ENCODE measurements around the gene DYNC1H1. TPM values are rescaled to one million over a fixed set of nuclear protein-coding genes. Genes with fewer than 3 reads are reported as not detected.

DYNC1H1 gene
- total and polyA plus RNA-seq, 2 experiments from 2014 or later: 179 to 635 TPM

DNA sequence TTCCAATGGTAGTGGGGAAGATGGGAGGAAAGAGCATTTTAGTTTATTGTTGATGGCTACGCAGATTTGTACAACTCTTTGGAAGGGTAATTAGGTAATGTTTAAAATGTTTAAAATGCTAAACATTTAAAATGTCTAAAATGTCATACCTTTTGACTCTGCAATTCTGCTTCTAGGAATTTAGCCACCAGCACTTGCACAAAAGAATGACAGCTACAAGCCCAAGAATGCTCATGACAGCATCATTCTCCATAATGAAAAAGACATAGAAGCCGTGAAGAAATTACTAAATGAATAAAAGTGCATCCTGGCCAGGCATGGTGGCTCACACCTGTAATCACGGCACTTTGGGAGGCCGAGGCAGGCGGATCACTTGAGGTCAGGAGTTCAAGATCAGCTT lies 19.9 kb upstream of the DYNC1H1 start:
- DNase-seq (ENCODE audit: low spot score): no peak
- H3K79me2 ChIP-seq (replicated peaks; ENCODE audit: insufficient read depth): no peaks in the 10 kb centered on the region
- TF ChIP-seq EZH2 (IDR thresholded peaks at IDR 0.05; ENCODE audit: low read depth, unreplicated experiment) (no peak), EZH2phosphoT487 (IDR thresholded peaks at IDR 0.05; ENCODE audit: unreplicated experiment) (no peak), ZNF114 (CRISPR knock-in tag; IDR thresholded peaks at IDR 0.05) (no peak), NANOG (IDR thresholded peaks at IDR 0.05; ENCODE audit: borderline replicate concordance) (no peak), CREB1 (CRISPR knock-in tag; IDR thresholded peaks at IDR 0.05; ENCODE audit: low read depth) (no peak), ZNF331 (CRISPR knock-in tag; IDR thresholded peaks at IDR 0.05; ENCODE audit: low read depth) (no peak), STAT1 (IDR thresholded peaks at IDR 0.05; ENCODE audit: unreplicated experiment) (no peak), POLR2AphosphoS5 (IDR thresholded peaks at IDR 0.05; ENCODE audit: low read depth) (no peak), JUNB (IDR thresholded peaks at IDR 0.05; ENCODE audit: unreplicated experiment) (no peak)
- TF ChIP-seq, protein P1, sequence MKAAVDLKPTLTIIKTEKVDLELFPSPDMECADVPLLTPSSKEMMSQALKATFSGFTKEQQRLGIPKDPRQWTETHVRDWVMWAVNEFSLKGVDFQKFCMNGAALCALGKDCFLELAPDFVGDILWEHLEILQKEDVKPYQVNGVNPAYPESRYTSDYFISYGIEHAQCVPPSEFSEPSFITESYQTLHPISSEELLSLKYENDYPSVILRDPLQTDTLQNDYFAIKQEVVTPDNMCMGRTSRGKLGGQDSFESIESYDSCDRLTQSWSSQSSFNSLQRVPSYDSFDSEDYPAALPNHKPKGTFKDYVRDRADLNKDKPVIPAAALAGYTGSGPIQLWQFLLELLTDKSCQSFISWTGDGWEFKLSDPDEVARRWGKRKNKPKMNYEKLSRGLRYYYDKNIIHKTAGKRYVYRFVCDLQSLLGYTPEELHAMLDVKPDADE (IDR thresholded peaks at IDR 0.05): no peak
- TF ChIP-seq, protein P2, sequence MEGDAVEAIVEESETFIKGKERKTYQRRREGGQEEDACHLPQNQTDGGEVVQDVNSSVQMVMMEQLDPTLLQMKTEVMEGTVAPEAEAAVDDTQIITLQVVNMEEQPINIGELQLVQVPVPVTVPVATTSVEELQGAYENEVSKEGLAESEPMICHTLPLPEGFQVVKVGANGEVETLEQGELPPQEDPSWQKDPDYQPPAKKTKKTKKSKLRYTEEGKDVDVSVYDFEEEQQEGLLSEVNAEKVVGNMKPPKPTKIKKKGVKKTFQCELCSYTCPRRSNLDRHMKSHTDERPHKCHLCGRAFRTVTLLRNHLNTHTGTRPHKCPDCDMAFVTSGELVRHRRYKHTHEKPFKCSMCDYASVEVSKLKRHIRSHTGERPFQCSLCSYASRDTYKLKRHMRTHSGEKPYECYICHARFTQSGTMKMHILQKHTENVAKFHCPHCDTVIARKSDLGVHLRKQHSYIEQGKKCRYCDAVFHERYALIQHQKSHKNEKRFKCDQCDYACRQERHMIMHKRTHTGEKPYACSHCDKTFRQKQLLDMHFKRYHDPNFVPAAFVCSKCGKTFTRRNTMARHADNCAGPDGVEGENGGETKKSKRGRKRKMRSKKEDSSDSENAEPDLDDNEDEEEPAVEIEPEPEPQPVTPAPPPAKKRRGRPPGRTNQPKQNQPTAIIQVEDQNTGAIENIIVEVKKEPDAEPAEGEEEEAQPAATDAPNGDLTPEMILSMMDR (conservative IDR thresholded peaks at IDR 0.05; ENCODE audit: low read depth in 2 of 2): no peak
- TF ChIP-seq, protein P3, sequence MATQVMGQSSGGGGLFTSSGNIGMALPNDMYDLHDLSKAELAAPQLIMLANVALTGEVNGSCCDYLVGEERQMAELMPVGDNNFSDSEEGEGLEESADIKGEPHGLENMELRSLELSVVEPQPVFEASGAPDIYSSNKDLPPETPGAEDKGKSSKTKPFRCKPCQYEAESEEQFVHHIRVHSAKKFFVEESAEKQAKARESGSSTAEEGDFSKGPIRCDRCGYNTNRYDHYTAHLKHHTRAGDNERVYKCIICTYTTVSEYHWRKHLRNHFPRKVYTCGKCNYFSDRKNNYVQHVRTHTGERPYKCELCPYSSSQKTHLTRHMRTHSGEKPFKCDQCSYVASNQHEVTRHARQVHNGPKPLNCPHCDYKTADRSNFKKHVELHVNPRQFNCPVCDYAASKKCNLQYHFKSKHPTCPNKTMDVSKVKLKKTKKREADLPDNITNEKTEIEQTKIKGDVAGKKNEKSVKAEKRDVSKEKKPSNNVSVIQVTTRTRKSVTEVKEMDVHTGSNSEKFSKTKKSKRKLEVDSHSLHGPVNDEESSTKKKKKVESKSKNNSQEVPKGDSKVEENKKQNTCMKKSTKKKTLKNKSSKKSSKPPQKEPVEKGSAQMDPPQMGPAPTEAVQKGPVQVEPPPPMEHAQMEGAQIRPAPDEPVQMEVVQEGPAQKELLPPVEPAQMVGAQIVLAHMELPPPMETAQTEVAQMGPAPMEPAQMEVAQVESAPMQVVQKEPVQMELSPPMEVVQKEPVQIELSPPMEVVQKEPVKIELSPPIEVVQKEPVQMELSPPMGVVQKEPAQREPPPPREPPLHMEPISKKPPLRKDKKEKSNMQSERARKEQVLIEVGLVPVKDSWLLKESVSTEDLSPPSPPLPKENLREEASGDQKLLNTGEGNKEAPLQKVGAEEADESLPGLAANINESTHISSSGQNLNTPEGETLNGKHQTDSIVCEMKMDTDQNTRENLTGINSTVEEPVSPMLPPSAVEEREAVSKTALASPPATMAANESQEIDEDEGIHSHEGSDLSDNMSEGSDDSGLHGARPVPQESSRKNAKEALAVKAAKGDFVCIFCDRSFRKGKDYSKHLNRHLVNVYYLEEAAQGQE (IDR thresholded peaks at IDR 0.05; ENCODE audit: unreplicated experiment): no peak
- TF ChIP-seq, protein P4, sequence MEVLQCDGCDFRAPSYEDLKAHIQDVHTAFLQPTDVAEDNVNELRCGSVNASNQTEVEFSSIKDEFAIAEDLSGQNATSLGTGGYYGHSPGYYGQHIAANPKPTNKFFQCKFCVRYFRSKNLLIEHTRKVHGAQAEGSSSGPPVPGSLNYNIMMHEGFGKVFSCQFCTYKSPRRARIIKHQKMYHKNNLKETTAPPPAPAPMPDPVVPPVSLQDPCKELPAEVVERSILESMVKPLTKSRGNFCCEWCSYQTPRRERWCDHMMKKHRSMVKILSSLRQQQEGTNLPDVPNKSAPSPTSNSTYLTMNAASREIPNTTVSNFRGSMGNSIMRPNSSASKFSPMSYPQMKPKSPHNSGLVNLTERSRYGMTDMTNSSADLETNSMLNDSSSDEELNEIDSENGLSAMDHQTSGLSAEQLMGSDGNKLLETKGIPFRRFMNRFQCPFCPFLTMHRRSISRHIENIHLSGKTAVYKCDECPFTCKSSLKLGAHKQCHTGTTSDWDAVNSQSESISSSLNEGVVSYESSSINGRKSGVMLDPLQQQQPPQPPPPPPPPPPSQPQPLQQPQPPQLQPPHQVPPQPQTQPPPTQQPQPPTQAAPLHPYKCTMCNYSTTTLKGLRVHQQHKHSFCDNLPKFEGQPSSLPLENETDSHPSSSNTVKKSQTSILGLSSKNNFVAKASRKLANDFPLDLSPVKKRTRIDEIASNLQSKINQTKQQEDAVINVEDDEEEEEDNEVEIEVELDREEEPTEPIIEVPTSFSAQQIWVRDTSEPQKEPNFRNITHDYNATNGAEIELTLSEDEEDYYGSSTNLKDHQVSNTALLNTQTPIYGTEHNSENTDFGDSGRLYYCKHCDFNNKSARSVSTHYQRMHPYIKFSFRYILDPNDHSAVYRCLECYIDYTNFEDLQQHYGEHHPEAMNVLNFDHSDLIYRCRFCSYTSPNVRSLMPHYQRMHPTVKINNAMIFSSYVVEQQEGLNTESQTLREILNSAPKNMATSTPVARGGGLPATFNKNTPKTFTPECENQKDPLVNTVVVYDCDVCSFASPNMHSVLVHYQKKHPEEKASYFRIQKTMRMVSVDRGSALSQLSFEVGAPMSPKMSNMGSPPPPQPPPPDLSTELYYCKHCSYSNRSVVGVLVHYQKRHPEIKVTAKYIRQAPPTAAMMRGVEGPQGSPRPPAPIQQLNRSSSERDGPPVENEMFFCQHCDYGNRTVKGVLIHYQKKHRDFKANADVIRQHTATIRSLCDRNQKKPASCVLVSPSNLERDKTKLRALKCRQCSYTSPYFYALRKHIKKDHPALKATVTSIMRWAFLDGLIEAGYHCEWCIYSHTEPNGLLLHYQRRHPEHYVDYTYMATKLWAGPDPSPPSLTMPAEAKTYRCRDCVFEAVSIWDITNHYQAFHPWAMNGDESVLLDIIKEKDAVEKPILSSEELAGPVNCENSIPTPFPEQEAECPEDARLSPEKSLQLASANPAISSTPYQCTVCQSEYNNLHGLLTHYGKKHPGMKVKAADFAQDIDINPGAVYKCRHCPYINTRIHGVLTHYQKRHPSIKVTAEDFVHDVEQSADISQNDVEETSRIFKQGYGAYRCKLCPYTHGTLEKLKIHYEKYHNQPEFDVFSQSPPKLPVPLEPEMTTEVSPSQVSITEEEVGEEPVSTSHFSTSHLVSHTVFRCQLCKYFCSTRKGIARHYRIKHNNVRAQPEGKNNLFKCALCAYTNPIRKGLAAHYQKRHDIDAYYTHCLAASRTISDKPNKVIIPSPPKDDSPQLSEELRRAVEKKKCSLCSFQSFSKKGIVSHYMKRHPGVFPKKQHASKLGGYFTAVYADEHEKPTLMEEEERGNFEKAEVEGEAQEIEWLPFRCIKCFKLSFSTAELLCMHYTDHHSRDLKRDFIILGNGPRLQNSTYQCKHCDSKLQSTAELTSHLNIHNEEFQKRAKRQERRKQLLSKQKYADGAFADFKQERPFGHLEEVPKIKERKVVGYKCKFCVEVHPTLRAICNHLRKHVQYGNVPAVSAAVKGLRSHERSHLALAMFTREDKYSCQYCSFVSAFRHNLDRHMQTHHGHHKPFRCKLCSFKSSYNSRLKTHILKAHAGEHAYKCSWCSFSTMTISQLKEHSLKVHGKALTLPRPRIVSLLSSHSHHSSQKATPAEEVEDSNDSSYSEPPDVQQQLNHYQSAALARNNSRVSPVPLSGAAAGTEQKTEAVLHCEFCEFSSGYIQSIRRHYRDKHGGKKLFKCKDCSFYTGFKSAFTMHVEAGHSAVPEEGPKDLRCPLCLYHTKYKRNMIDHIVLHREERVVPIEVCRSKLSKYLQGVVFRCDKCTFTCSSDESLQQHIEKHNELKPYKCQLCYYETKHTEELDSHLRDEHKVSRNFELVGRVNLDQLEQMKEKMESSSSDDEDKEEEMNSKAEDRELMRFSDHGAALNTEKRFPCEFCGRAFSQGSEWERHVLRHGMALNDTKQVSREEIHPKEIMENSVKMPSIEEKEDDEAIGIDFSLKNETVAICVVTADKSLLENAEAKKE (CRISPR knock-in tag; IDR thresholded peaks at IDR 0.05): no peak
- Mint-ChIP-seq H3K4me3 (no peak overlapping the region), H3K9me3 (peaks cover 8% of the 10 kb centered on the region; the same call in 2 of the 3 replicates), H3K27ac (no peak overlapping the region), H3K4me1 (peaks cover 19% of the 10 kb centered on the region), H3K36me3 (ENCODE audit: low read depth) (no peaks in the 10 kb centered on the region), H3K27me3 (ENCODE audit: insufficient read depth, low read depth, poor library complexity) (peaks cover 80% of the 10 kb centered on the region)
- no peak overlapping the region for H3K4me2 ChIP-seq
- no peak for ATAC-seq
- H2AFZ ChIP-seq: no peak overlapping the region
- peaks cover 67% of the 10 kb centered on the region for H3K27me3 ChIP-seq (ENCODE audit: insufficient read depth)
- H4K20me1 ChIP-seq (replicated peaks; ENCODE audit: insufficient read depth): peaks cover 4% of the 10 kb centered on the region; the same call in 1 of the 2 replicates
- H3K9me2 ChIP-seq (ENCODE audit: insufficient read depth): no peaks in the 10 kb centered on the region
- H3K27ac ChIP-seq (ENCODE audit: low read depth): no peak overlapping the region
- no peak overlapping the region for H3K4me3 ChIP-seq
- H3K4me1 ChIP-seq (ENCODE audit: insufficient read depth): peaks cover 5% of the 10 kb centered on the region
- no peaks in the 10 kb centered on the region for H3K36me3 ChIP-seq (ENCODE audit: insufficient read depth)
- peaks cover 3% of the 10 kb centered on the region; the same call in 1 of the 2 replicates for H3F3A ChIP-seq (replicated peaks; ENCODE audit: low read depth)
